ENCODE results near the gene SLC35B4. TPM values are rescaled to one million over a fixed set of nuclear protein-coding genes. Genes with fewer than 3 reads are reported as not detected.

The SLC35B4 gene
- total RNA-seq, 1 experiment from 2014 or later = 14.7 TPM

- POLR2A ChIA-PET = no interaction called here
- H3K27ac ChIP-seq (ENCODE audit: low read depth, low read length) = no peak overlapping the region
- no TSS peak for BruUV-seq (replicated peaks)
- H3K4me3 ChIP-seq (replicated peaks in 1 of 2; ENCODE audit: low read depth in 1 of 2, low read length in 2 of 2) = no peak overlapping the region
- H3K27me3 ChIP-seq (ENCODE audit: insufficient read depth, low read length) = no peaks in the 10 kb centered on the region; the same call in 1 of the 2 replicates
- DNase-seq (ENCODE audit: low read depth, low spot score) = no peak
- H3K79me2 ChIP-seq (ENCODE audit: insufficient read depth, low read length) = no peaks in the 10 kb centered on the region
- no peaks in the 10 kb centered on the region for H4K20me1 ChIP-seq (ENCODE audit: insufficient read depth)
- no peaks in the 10 kb centered on the region for H3K9me2 ChIP-seq (ENCODE audit: insufficient read depth)
- peaks cover 3 to 12% of the 10 kb centered on the region in 2 experiments; a peak in 3 of 4 replicates for H3K4me1 ChIP-seq (ENCODE audit: control insufficient read depth in 1 of 2, insufficient read depth in 2 of 2, low read length in 2 of 2)
- TF ChIP-seq POLR2AphosphoS5 (IDR thresholded peaks at IDR 0.05; ENCODE audit: low read depth, low read length) (no peak), EZH2 (IDR thresholded peaks at IDR 0.05) (no peak), YY1 (IDR thresholded peaks at IDR 0.05; ENCODE audit: extremely low read depth, insufficient replicate concordance, low read depth, low read length) (no peak), POLR2A (IDR thresholded peaks at IDR 0.05; ENCODE audit: borderline replicate concordance, extremely low read depth, insufficient read depth, insufficient read length) (no peak), SP1 (IDR thresholded peaks at IDR 0.05; ENCODE audit: low read depth) (no peak), ZFX (IDR thresholded peaks at IDR 0.05) (no peak), TCF7L2 (IDR thresholded peaks at IDR 0.05; ENCODE audit: borderline replicate concordance, extremely low read depth, insufficient read depth, insufficient read length) (no peak)
- TF ChIP-seq, protein P1, sequence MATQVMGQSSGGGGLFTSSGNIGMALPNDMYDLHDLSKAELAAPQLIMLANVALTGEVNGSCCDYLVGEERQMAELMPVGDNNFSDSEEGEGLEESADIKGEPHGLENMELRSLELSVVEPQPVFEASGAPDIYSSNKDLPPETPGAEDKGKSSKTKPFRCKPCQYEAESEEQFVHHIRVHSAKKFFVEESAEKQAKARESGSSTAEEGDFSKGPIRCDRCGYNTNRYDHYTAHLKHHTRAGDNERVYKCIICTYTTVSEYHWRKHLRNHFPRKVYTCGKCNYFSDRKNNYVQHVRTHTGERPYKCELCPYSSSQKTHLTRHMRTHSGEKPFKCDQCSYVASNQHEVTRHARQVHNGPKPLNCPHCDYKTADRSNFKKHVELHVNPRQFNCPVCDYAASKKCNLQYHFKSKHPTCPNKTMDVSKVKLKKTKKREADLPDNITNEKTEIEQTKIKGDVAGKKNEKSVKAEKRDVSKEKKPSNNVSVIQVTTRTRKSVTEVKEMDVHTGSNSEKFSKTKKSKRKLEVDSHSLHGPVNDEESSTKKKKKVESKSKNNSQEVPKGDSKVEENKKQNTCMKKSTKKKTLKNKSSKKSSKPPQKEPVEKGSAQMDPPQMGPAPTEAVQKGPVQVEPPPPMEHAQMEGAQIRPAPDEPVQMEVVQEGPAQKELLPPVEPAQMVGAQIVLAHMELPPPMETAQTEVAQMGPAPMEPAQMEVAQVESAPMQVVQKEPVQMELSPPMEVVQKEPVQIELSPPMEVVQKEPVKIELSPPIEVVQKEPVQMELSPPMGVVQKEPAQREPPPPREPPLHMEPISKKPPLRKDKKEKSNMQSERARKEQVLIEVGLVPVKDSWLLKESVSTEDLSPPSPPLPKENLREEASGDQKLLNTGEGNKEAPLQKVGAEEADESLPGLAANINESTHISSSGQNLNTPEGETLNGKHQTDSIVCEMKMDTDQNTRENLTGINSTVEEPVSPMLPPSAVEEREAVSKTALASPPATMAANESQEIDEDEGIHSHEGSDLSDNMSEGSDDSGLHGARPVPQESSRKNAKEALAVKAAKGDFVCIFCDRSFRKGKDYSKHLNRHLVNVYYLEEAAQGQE (IDR thresholded peaks at IDR 0.05; ENCODE audit: low read depth) = no peak
- TF ChIP-seq, protein P2, sequence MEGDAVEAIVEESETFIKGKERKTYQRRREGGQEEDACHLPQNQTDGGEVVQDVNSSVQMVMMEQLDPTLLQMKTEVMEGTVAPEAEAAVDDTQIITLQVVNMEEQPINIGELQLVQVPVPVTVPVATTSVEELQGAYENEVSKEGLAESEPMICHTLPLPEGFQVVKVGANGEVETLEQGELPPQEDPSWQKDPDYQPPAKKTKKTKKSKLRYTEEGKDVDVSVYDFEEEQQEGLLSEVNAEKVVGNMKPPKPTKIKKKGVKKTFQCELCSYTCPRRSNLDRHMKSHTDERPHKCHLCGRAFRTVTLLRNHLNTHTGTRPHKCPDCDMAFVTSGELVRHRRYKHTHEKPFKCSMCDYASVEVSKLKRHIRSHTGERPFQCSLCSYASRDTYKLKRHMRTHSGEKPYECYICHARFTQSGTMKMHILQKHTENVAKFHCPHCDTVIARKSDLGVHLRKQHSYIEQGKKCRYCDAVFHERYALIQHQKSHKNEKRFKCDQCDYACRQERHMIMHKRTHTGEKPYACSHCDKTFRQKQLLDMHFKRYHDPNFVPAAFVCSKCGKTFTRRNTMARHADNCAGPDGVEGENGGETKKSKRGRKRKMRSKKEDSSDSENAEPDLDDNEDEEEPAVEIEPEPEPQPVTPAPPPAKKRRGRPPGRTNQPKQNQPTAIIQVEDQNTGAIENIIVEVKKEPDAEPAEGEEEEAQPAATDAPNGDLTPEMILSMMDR (IDR thresholded peaks at IDR 0.05 in 2 of 3, conservative IDR thresholded peaks at IDR 0.05 in 1 of 3; ENCODE audit: borderline replicate concordance in 1 of 3, insufficient read depth in 1 of 3, low read depth in 2 of 3, low read length in 2 of 3) = no peak
- intact Hi-C loops (cut with micrococcal nuclease) = loop anchor here (10.0 kb wide), 1 partner anchor 1234 kb away; the partner anchor contains the start of gene CHCHD3
- no peak overlapping the region for H3K4me2 ChIP-seq (ENCODE audit: low read length)
- no peaks in the 10 kb centered on the region for H3K9me3 ChIP-seq (ENCODE audit: control insufficient read depth in 1 of 2, insufficient read depth in 1 of 2, low read depth in 1 of 2, low read length in 2 of 2)
- H2AFZ ChIP-seq (ENCODE audit: low read depth, low read length, poor library complexity, severe bottlenecking) = no peak overlapping the region
- RAD21 ChIA-PET (ENCODE audit: low non-redundant PET in 1 of 2, low total read pairs in 2 of 2, uncharacterized antibody in 2 of 2, unreplicated experiment in 2 of 2) = no interaction called here
- no peak overlapping the region for H3K9ac ChIP-seq (ENCODE audit: low read length)
- H3K36me3 ChIP-seq (ENCODE audit: control insufficient read depth in 1 of 2, insufficient read depth in 2 of 2, low read length in 2 of 2) = no peaks in the 10 kb centered on the region
- CTCF ChIA-PET = no interaction called here
- no peak for ATAC-seq
Observed at GRCh38 chr7:134318443-134318842, 1.7 kb upstream of the SLC35B4 start.

Measured in HCT116 (cell line).